H9 (cell line): ENCODE data around the gene DCDC2C. TPM values are rescaled to one million over a fixed set of nuclear protein-coding genes. Genes with fewer than 3 reads are reported as not detected.
"Not testable (repeated sequence)": the region's sequence is repeated elsewhere in the genome, so short reads cannot be mapped to it uniquely, and the experiment has no call there.

Experiments
- DNase-seq: peaks from one replicate; pipeline ENCODE4 v3.0.0-alpha.2; 2017
- H2AFZ ChIP-seq: one replicate; pipeline ENCODE4 v1.6.1; 2013; ENCODE audit warnings: mild to moderate bottlenecking, low read length, control low read depth, moderate library complexity
- H2AK5ac ChIP-seq: 2 replicates; pipeline ENCODE4 v1.6.1; 2013; ENCODE audit warnings: low read length, control low read depth, mixed read lengths; ENCODE audit not compliant: insufficient read length
- H2BK120ac ChIP-seq: one replicate; pipeline ENCODE4 v1.6.1; 2013; ENCODE audit warnings: low read depth, mild to moderate bottlenecking, low read length, control low read depth, inconsistent platforms; ENCODE audit not compliant: poor library complexity, severe bottlenecking
- H2BK12ac ChIP-seq: 2 replicates; pipeline ENCODE4 v1.6.1; 2013; ENCODE audit warnings: low read length, control low read depth, mixed read lengths, low read depth; ENCODE audit not compliant: insufficient read length
- H2BK15ac ChIP-seq: 2 replicates; pipeline ENCODE4 v1.6.1; 2013; ENCODE audit warnings: low read depth, low read length, control low read depth
- H2BK20ac ChIP-seq: one replicate; pipeline ENCODE4 v1.6.1; 2013; ENCODE audit warnings: low read depth, mild to moderate bottlenecking, low read length, control low read depth, inconsistent platforms; ENCODE audit not compliant: poor library complexity, severe bottlenecking
- H2BK5ac ChIP-seq: 2 replicates; pipeline ENCODE4 v1.6.1; 2013; ENCODE audit warnings: low read length, control low read depth, mixed read lengths; ENCODE audit not compliant: insufficient read length
- H3K14ac ChIP-seq: 2 replicates; pipeline ENCODE4 v1.6.1; 2013; ENCODE audit warnings: low read length, control low read depth; ENCODE audit not compliant: insufficient read depth
- H3K18ac ChIP-seq: 2 replicates; pipeline ENCODE4 v1.6.1; 2013; ENCODE audit warnings: low read depth, mild to moderate bottlenecking, mixed read lengths, low read length, control low read depth; ENCODE audit not compliant: insufficient read length
- H3K23ac ChIP-seq: 2 replicates; pipeline ENCODE4 v1.6.1; 2013; ENCODE audit warnings: low read length, control low read depth, mixed read lengths, low read depth; ENCODE audit not compliant: insufficient read length
- H3K23me2 ChIP-seq: 2 replicates; pipeline ENCODE4 v1.6.1; 2013; ENCODE audit warnings: low read depth, mild to moderate bottlenecking, mixed read lengths, low read length, control low read depth; ENCODE audit not compliant: insufficient read length, poor library complexity, severe bottlenecking
- H3K27ac ChIP-seq: 2 replicates; pipeline ENCODE4 v1.5.1; 2013; ENCODE audit warnings: low read length, control low read depth, mixed read lengths, low read depth; ENCODE audit not compliant: insufficient read length
- H3K27me3 ChIP-seq: 2 replicates; pipeline ENCODE4 v1.6.1; 2013; ENCODE audit warnings: low read length, control low read depth, inconsistent platforms; ENCODE audit not compliant: insufficient read depth
- H3K4ac ChIP-seq: 2 replicates; pipeline ENCODE4 v1.6.1; 2013; ENCODE audit warnings: low read depth, mild to moderate bottlenecking, control low read depth, inconsistent platforms, low read length, moderate library complexity
- H3K4me1 ChIP-seq: 2 replicates; pipeline ENCODE4 v1.6.1; 2013; ENCODE audit warnings: low read length, control low read depth, inconsistent platforms; ENCODE audit not compliant: insufficient read depth
- H3K4me2 ChIP-seq: 2 replicates; pipeline ENCODE4 v1.6.1; 2013; ENCODE audit warnings: low read length, control low read depth, mixed read lengths; ENCODE audit not compliant: insufficient read length, insufficient read depth
- H3K56ac ChIP-seq: 2 replicates; pipeline ENCODE4 v1.6.1; 2013; ENCODE audit warnings: low read depth, mild to moderate bottlenecking, mixed read lengths, low read length, control low read depth; ENCODE audit not compliant: insufficient read length
- H3K79me1 ChIP-seq: 2 replicates; pipeline ENCODE4 v1.6.1; 2013; ENCODE audit warnings: low read depth, mild to moderate bottlenecking, moderate library complexity, low read length, control low read depth, inconsistent platforms; ENCODE audit not compliant: insufficient read depth, poor library complexity, severe bottlenecking
- H3K79me2 ChIP-seq: 2 replicates; pipeline ENCODE4 v1.6.1; 2013; ENCODE audit warnings: low read length, control low read depth, inconsistent platforms; ENCODE audit not compliant: insufficient read depth
- H3K9ac ChIP-seq: 2 replicates; pipeline ENCODE4 v1.6.1; 2013; ENCODE audit warnings: low read length, control low read depth, mixed read lengths; ENCODE audit not compliant: insufficient read length; ENCODE audit errors: extremely low read depth
- H3K9me3 ChIP-seq: one replicate; pipeline ENCODE4 v1.6.1; 2013; ENCODE audit warnings: low read depth, low read length, inconsistent platforms; ENCODE audit not compliant: control insufficient read depth
- H3T11ph ChIP-seq: one replicate; pipeline ENCODE4 v1.6.1; 2013; ENCODE audit warnings: mild to moderate bottlenecking, low read length, control low read depth, inconsistent platforms
- H4K20me1 ChIP-seq: one replicate; pipeline ENCODE4 v1.6.1; 2013; ENCODE audit not compliant: control insufficient read depth, insufficient read length, insufficient read depth
- H4K5ac ChIP-seq: 2 replicates; pipeline ENCODE4 v1.6.1; 2013; ENCODE audit warnings: low read depth, mild to moderate bottlenecking, mixed read lengths, low read length, control low read depth; ENCODE audit not compliant: insufficient read length
- H4K8ac ChIP-seq: replicated peaks from 2 replicates; pipeline ENCODE4 v1.6.1; 2013; ENCODE audit warnings: low read length, control low read depth, mixed read lengths, low read depth; ENCODE audit not compliant: insufficient read length
- H4K91ac ChIP-seq: 2 replicates; pipeline ENCODE4 v1.6.1; 2013; ENCODE audit warnings: low read depth, mild to moderate bottlenecking, moderate library complexity, mixed read lengths, low read length, control low read depth; ENCODE audit not compliant: insufficient read length
- H3K27ac Mint-ChIP-seq, 3 experiments: 2 replicates in 2 of 3; 3 replicates in 1 of 3; pipeline ENCODE4 v1.8.0; 2020 to 2021; ENCODE audit warnings: mixed read lengths in 3 of 3, mild to moderate bottlenecking in 1 of 3, moderate library complexity in 1 of 3
- H3K27me3 Mint-ChIP-seq: 2 replicates; pipeline ENCODE4 v1.8.0; 2021; ENCODE audit warnings: low read depth, mild to moderate bottlenecking, moderate library complexity, mixed read lengths
- H3K36me3 Mint-ChIP-seq, 3 experiments: 2 replicates in 2 of 3; 3 replicates in 1 of 3; pipeline ENCODE4 v1.8.0; 2020 to 2021; ENCODE audit warnings: low read depth in 3 of 3, mixed read lengths in 3 of 3; ENCODE audit not compliant: insufficient read depth in 1 of 3
- H3K4me1 Mint-ChIP-seq, 2 experiments: 2 replicates each; pipeline ENCODE4 v1.8.0; 2020; ENCODE audit warnings: mixed read lengths in 2 of 2
- H3K4me3 Mint-ChIP-seq, 2 experiments: 2 replicates in 1 of 2; 3 replicates in 1 of 2; pipeline ENCODE4 v1.8.0; 2020 to 2021; ENCODE audit warnings: mild to moderate bottlenecking in 2 of 2, mixed read lengths in 2 of 2, moderate library complexity in 1 of 2
- H3K9me3 Mint-ChIP-seq, 2 experiments: 2 replicates in 1 of 2; 3 replicates in 1 of 2; pipeline ENCODE4 v1.8.0; 2020; ENCODE audit warnings: mild to moderate bottlenecking in 2 of 2, mixed read lengths in 2 of 2, moderate library complexity in 1 of 2
- WGBS: extraction: QIAGEN DNeasy Blood & Tissue Kit; methylation state at CpG from one replicate; pipeline ENCODE4 v1.1.7; 2013; ENCODE audit warnings: missing lambda C conversion rate, low lambda C conversion rate, mixed read lengths; ENCODE audit not compliant: insufficient read length; ENCODE audit errors: extremely low coverage; 5-methylcytosine and 5-hydroxymethylcytosine counted together
- total RNA-seq: library from RNA; stranded (reverse); gene quantifications from 2 replicates; pipeline ENCODE4 v1.2.1, GENCODE V29; 2021
- TF ChIP-seq, protein P1 (sequence below): fragments of 200-600 bp; sonication (generic); conservative IDR thresholded peaks from 3 replicates; pipeline ENCODE4 v1.8.0; 2021; ENCODE audit warnings: antibody characterized with exemption, mild to moderate bottlenecking

The DCDC2C gene
- total RNA-seq, 1 experiment from 2014 or later, result not detected

GRCh38 chr2:3814706-3815245 is 111.4 kb downstream of the DCDC2C start:
- Histone ChIP-seq H3K79me1 (no peaks in the 10 kb centered on the region), H3K27ac (no peak overlapping the region), H2AK5ac (no peak overlapping the region), H2BK12ac (no peak overlapping the region), H2AFZ (no peak overlapping the region), H3K9me3 (no peaks in the 10 kb centered on the region), H3T11ph (no peak overlapping the region), H3K23ac (no peak overlapping the region), H2BK20ac (no peak overlapping the region), H2BK120ac (no peak overlapping the region), H3K4me2 (no peak overlapping the region), H3K79me2 (no peaks in the 10 kb centered on the region), H2BK15ac (no peak overlapping the region), H3K4ac (no peak overlapping the region), H3K23me2 (no peaks in the 10 kb centered on the region), H3K9ac (no peak overlapping the region), H4K91ac (no peak overlapping the region), H4K8ac (no peak overlapping the region), H3K18ac (no peak overlapping the region), H3K4me1 (peaks cover 6% of the 10 kb centered on the region; the same call in 1 of the 2 replicates), H4K20me1 (no peaks in the 10 kb centered on the region), H2BK5ac (no peak overlapping the region), H3K56ac (no peak overlapping the region), H3K14ac (no peak overlapping the region; the same call in 1 of the 2 replicates), H4K5ac (no peak overlapping the region), H3K27me3 (no peaks in the 10 kb centered on the region)
- H3K36me3 Mint-ChIP-seq, result peaks cover 0 to 10% (median under 1%) of the 10 kb centered on the region in 3 experiments; a peak in 4 of 7 replicates
- H3K4me3 Mint-ChIP-seq, result no peak overlapping the region
- H3K27ac Mint-ChIP-seq, result peak overlapping the region in 1 of 3 experiments; percentile 68; a peak in 2 of 7 replicates
- no CpG with 5 or more reads among the region's 7 CpGs for WGBS
- peaks cover 6 to 18% of the 10 kb centered on the region in 2 experiments for H3K4me1 Mint-ChIP-seq
- no peak for DNase-seq
- H3K9me3 Mint-ChIP-seq, result peaks cover 17 to 21% of the 10 kb centered on the region in 2 experiments; a peak in 4 of 5 replicates
- TF ChIP-seq, protein P1, sequence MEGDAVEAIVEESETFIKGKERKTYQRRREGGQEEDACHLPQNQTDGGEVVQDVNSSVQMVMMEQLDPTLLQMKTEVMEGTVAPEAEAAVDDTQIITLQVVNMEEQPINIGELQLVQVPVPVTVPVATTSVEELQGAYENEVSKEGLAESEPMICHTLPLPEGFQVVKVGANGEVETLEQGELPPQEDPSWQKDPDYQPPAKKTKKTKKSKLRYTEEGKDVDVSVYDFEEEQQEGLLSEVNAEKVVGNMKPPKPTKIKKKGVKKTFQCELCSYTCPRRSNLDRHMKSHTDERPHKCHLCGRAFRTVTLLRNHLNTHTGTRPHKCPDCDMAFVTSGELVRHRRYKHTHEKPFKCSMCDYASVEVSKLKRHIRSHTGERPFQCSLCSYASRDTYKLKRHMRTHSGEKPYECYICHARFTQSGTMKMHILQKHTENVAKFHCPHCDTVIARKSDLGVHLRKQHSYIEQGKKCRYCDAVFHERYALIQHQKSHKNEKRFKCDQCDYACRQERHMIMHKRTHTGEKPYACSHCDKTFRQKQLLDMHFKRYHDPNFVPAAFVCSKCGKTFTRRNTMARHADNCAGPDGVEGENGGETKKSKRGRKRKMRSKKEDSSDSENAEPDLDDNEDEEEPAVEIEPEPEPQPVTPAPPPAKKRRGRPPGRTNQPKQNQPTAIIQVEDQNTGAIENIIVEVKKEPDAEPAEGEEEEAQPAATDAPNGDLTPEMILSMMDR, result no peak
- H3K27me3 Mint-ChIP-seq, result no peaks in the 10 kb centered on the region

GRCh38 chr2:3817144-3817543 is 113.8 kb downstream of the DCDC2C start:
- not testable (repeated sequence) for H3K9me3 ChIP-seq, H3K27me3 ChIP-seq, H3T11ph ChIP-seq, H3K4me1 ChIP-seq, H4K8ac ChIP-seq, H3K14ac ChIP-seq, H2BK20ac ChIP-seq, H4K91ac ChIP-seq, H2BK15ac ChIP-seq, H3K36me3 Mint-ChIP-seq, H3K23me2 ChIP-seq, H2BK120ac ChIP-seq, H4K5ac ChIP-seq, H2AK5ac ChIP-seq, H4K20me1 ChIP-seq, H3K23ac ChIP-seq, H3K4ac ChIP-seq, H3K4me3 Mint-ChIP-seq, H3K79me1 ChIP-seq, DNase-seq, H2BK12ac ChIP-seq, H2AFZ ChIP-seq, H2BK5ac ChIP-seq, H3K4me2 ChIP-seq, H3K79me2 ChIP-seq, H3K27ac Mint-ChIP-seq, H3K27ac ChIP-seq, H3K27me3 Mint-ChIP-seq, H3K18ac ChIP-seq, H3K56ac ChIP-seq, H3K9ac ChIP-seq
- Mint-ChIP-seq H3K9me3 (peaks cover 7 to 20% of the 10 kb centered on the region in 2 experiments; a peak in 4 of 5 replicates), H3K4me1 (peaks cover 6 to 18% of the 10 kb centered on the region in 2 experiments)
- no CpG with 5 or more reads among the region's 2 CpGs for WGBS
